NK-92 (cell line): ENCODE data around the gene GRB7.
"Not testable (repeated sequence)": the region's sequence is repeated elsewhere in the genome, so short reads cannot be mapped to it uniquely, and the experiment has no call there.

ENCODE experiments used
- DNase-seq: peaks from one replicate; lab custom pipeline; 2025; ENCODE audit not compliant: unreplicated experiment; lab: John Stamatoyannopoulos, UW

Gene GRB7

DNA sequence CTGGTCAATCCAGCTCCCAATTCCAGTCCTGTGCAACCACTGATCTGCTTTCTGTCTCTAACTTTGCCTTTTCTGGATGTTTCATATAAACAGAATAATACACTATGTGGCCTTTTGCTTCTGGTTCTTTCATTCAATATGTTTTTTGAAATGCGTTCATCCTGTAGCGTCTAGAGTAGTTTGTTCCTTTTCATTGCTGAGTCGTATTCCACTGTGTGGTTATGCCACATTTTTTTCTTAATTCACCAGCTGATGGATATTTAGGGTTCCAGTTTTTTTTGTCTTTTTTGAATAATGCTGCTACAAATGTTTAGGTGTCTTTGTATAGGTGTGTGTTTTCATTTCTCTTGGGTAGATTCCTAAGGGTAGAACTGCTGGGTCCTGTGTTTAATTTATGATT, 5.2 kb upstream of the GRB7 start:
- no peak for DNase-seq

DNA sequence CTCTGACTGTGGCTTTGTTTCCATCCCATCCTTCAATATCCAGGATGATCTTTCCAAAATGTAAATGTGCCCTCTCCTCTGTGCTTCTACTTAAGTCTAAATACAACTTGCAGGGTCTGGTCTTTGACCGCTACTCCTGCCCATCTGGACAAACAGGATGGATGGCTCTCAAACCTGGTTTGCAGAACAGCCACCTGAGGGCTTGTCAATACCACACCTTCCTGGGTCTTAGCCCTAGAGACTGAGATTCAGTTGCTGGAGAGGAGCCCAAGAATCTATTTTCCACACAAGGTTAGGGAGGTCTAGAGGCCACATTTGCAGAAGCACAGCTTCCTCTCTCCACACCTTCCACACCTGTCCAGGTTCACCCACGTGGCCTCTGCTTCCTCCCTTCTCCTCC, 1.9 kb upstream of the GRB7 start:
- no peak for DNase-seq

DNA sequence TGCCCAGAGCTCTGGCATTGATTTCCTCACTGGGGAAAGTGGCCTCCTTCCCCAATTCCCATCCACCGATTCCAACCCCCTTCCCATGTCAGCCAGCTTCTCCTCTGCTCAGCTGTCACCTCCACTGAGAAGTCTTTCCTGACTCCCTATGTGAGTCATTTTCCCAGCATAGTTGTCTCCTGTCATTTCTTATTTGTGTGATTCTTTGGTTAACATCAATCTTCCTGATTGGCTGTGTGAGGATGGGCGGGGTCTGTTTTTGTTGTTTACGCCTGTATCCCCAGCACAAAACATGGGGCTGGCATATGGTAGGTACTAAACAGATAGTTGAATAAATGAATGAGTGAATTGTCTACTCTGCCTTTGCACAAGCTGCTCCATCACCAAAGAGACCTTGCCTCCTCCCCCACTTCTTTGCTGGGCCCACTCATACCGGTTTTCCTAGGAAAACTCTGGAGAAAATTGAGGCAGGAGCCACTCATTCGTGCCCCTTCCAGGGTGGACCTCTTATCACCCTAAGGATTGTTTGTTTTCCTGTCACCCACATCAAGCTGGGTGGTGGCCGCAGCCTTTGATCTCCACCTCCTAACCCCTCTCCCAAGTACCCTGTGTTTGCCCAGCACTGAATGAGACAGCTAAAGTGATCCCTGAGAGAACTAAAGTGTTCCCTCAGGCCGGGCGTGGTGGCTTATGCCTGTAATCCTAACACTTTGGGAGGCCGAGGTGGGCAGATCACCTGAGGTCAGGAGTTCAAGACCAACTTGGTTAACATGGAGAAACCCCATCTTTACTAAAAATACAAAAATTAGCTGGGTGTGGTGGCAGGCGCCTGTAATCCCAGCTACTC, 1.2 kb upstream of the GRB7 start:
- no peak for DNase-seq

DNA sequence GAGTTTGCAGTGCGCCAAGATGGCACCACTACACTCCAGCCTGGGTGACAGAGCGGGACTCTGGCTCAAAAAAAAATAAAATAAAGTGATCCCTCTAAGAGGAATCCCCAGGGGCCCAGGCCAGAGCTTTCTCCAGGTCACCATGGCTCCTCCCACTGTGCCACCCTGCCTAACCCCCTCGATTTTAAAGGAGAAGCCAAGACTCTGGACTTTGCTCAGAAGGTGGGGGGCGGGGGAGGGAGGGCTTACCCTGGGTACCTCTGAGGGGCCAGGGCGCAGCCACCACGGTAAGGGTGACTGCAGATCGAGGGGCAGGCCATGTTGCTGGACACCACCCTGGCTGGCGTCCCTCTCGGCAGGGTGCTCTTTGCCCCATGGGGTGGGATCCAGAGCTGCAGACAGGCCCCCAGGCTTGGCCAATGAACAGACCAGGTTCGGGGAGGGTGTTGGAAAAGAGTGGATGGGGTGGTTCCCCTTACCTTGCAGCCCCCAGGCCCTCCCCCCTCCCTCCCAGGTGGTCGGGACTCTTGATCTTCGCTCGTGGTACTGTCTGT, 455 bp upstream of the GRB7 start:
- DNase-seq, result no peak

DNA sequence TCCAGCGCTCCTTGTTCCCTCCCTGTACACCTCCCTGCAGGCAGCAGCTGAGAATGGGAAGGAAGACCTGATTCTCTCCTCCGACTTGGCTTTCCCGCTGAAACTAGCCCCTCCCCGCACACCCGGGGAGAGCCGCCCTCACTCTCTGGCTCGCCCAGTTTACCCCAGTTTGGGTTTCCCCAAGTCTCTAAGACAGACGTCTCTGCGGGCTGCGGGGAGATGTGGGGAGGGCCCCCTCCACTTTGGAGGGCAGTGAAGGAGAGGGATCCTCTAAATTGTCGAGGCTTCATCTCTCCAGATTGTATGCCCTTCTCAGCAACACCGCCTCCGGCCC, 797 bp downstream of the GRB7 start:
- DNase-seq, result no peak

DNA sequence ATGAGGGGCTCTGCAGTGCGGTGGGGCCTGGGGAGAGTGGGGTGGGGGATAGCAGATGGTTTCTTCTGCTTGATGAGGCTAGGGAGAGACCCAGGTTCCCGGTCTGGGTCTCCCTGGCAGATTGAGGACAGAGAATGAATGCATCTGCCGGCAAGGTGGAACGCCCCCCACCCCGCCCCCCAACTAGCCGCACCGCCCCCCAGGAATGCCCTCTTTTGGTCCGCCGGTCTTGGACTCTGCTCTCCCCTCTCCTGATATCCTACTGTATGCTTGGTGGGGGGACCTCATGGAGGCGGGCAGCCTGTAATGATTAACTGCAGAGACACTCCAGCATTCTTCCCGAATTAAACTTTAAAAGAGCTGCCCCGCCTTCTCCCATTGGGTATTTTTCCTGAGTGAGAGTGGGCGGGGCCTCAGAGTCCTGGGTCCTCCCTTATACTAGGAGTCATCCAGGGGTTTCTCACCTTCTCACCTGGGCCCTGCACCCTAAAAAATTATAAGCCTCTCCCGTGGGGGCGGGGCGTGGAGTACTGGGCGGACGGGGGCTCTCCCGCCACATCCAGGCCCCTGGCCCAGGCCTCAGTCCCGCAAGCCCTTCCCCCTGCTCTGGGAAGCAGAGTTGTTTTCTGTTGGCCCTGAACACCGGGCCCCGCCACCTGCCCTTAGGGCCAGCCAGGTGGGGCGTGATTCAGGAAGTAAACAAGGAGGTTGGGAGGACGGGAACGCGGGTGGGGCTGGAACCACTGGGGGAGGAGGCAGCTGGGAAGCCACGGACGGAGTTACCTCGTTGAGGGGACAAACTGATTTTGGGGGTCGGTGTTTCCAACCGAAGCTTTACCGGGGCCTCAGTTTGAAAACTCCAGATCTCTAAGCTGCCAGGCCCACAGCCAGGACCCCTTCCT, 1.5 kb downstream of the GRB7 start:
- no peak for DNase-seq

DNA sequence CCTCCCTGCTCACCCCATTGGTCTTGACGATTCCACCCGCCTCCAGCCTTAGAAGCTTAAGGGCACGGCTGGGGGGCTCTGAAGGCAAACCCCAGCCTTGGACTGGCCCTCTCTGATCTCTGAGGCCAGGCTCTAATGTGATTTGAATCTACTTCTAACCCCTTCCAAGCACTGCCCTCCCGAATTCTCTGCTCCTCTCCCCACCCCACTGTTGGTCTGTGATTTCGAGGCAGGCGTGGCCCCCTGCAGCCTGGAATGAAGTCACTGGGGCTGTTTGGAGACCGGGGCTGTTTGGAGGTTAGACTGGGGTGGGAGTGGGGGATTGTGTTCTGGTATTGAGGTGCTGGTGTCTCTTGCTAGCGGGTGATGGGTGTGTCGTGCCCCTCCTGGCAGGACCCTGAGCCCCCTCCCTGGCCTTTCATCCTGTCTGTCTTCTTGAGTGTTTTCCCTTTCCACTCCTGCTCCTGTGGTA, 2.2 kb downstream of the GRB7 start:
- DNase-seq, result no peak

DNA sequence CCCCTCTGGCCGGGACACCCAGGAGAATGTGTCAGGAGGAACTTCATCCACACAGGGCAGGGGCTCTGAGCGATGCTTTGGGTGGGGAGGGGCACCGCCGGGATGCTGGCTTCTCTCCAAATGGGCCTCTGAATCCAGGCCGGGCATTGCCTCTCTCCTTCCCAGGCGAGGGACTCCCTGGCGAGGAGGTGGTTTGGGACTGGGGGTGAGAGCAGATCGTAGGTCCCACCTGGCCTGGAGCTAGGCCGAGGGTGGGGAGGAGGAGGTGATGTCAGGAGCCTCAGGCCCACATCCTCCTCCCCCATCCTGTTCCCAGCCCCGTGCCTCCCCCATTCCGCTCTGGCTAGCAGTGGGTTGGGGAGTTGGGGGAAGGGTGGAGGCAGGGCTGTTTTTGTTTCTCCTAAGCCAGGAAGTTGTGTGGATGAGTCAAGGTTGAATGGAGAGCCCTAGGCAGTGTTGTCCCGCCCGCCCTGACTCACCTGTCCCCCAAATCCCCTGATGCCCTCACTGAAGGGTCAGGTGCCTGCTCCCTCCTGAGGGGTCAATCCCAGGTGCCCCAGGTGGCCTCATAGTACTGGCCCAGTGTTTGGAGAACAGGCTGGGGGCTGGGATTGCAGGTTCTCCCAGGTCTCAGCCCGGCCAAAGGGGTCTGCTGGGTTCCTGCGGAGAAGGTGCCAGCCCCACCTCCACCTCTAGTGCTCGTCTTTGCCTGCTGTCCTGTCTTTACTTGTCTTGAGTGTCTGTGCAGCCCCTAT, 2.8 kb downstream of the GRB7 start:
- DNase-seq, result no peak

DNA sequence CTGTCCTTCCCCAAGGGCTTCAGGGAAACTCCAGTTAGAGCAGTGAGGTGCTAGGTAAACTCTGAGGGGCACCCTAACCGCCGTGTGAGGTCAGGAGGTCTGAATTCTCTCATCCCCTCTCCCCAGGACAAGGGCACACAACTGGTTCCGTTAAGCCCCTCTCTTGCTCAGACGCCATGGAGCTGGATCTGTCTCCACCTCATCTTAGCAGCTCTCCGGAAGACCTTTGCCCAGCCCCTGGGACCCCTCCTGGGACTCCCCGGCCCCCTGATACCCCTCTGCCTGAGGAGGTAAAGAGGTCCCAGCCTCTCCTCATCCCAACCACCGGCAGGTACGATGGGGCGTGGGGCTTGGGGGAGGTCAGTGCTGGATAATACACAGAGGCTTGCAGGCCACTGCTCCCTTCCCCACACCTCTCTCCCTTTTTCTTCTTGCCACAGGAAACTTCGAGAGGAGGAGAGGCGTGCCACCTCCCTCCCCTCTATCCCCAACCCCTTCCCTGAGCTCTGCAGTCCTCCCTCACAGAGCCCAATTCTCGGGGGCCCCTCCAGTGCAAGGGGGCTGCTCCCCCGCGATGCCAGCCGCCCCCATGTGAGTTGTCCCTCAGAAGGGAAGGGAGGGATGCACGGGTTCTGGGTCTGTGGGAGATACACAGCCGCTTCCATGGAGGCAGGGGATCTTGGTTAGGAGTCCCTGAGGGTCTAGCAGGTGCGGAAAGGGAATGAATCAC, 4.6 kb downstream of the GRB7 start:
- no peak for DNase-seq

DNA sequence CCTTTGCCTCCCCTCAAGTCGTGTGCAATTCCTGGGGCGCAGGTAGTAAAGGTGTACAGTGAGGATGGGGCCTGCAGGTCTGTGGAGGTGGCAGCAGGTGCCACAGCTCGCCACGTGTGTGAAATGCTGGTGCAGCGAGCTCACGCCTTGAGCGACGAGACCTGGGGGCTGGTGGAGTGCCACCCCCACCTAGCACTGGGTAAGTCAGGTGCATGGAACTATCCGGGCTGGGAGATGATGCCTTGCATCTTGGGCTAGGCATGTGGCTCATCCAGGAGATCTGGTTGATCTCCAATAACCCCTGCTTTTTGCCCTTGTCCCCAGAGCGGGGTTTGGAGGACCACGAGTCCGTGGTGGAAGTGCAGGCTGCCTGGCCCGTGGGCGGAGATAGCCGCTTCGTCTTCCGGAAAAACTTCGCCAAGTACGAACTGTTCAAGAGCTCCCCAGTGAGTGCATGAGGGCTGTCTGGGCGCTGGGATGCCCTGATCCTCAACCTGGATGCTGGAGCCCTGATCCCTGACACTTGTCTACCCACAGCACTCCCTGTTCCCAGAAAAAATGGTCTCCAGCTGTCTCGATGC, 5.2 kb downstream of the GRB7 start:
- DNase-seq, result no peak

DNA sequence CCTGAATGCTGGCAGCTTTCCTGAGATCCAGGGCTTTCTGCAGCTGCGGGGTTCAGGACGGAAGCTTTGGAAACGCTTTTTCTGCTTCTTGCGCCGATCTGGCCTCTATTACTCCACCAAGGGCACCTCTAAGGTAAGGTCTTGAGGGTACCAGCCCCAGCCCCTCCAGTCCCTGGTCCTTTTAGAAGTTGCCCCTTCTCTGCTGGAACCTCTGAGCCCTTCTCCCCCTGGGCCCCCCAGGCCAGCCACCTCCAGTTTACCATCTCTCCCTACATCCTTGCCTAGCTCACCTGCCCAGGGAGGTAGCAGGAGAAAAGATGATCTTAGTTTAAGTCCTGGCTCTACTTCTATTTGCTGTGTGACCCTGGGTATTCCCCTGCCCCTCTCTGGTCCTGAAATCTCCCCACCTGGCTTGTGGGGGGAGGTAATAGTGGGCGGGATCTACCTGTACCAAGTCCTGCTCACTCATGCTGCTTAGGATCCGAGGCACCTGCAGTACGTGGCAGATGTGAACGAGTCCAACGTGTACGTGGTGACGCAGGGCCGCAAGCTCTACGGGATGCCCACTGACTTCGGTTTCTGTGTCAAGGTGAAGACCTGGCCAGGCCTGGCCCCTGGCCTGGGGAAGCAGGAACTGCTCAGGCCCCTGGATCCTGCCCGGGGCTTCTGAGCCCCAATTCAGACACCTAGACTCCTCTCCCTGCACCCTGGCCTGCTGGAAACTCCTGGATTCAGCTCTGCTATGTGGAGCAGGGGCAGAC, 6.5 kb downstream of the GRB7 start:
- DNase-seq, result no peak

DNA sequence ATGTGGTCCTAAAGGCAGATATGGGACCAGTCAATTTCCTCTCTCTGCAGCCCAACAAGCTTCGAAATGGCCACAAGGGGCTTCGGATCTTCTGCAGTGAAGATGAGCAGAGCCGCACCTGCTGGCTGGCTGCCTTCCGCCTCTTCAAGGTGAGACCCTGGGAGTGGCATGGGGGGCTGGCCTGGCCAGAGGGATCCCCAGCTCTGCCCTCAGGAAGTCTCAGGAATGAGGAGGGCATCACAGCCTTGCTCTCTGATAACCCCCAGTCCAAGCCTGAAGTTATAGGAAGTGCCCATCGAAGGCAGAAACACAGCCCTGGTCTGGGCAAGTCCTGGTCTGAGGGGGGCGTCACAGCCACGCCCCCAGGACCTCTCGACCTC, 7.1 kb downstream of the GRB7 start:
- DNase-seq, result no peak

DNA sequence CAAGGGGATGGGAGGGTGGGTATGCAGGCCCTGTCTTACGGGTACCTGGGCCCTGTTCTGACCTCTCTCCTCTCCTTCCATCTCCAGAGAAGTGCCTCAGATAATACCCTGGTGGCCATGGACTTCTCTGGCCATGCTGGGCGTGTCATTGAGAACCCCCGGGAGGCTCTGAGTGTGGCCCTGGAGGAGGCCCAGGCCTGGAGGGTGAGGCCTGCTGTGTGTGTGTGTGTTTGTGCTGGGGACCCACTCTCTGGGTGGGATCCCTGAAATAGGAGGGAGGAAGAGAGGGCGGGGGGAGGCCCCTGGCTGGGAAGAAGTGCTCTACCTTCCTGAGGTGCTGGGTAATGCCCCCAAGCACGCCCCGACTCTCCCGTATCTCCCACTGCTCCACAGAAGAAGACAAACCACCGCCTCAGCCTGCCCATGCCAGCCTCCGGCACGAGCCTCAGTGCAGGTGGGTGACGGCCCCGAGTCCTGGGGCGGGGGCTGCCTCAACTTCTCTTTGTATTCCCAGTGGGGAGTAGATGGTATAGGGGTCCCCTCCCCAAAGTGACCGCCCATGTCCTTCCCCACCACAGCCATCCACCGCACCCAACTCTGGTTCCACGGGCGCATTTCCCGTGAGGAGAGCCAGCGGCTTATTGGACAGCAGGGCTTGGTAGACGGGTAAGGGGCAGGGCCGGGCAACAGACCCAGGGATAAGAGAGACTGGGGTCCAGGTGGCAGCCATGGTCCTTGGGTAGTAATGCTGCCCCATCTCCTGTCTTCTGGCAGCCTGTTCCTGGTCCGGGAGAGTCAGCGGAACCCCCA, 7.8 kb downstream of the GRB7 start:
- no peak for DNase-seq

DNA sequence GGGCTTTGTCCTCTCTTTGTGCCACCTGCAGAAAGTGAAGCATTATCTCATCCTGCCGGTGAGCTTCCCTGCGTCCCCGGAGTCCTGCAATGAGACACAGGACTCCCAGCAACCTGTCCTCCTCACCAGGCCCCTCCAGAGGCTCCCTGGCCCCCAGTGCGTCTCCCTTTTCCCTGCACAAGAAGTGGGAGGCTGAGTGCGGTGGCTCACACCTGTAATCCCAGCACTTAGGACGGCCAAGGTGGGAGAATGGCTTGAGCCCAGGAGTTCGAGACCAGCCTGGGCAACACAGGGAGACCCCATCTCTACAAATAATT, 8.4 kb downstream of the GRB7 start:
- DNase-seq, result no peak

DNA sequence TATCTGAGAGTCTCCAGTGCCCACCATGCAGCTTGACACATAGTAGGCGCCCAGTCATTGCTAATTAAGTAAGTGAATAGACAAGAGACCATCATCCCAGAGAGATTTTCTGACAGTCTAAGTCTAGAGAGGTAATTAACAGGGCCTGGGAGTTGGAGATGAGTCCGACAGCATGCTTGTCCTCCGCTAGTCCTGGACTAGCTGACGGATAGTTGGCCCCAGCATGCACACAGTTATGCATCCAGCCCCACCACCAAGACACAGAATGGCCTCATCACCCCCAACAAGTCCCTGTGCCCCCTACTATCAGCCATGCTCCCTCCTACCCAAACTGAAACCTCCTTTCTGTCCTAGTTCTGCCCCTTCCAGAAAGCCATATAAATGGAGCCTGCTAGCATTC, 10.0 kb downstream of the GRB7 start:
- no peak for DNase-seq

DNA sequence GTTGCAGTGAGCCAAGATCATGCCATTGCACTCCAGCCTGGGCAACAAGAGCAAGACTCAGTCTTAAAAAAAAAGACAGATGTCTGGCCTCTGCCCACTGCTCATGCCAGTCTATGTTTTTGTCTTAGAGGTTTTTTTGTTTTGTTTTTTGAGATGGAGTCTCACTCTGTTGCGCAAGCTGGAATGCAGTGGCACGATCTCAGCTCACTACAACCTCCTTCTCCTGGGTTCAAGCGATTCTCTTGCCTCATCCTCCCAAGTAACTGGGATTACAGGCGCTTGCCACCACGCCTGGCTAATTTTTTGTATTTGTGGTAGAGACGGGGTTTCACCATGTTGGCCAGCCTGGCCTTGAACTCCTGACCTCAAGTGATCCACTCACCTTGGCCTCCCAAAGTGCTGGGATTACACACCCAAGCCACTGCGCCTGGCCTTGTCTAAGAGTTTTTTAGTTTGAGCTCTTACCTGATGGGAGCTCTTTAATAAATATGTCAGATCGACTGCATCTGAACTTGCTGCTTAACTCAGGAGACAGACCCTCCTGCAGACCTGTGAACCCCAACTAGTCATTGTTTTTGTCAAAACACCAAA, 10.8 kb downstream of the GRB7 start:
- not testable (repeated sequence) for DNase-seq

DNA sequence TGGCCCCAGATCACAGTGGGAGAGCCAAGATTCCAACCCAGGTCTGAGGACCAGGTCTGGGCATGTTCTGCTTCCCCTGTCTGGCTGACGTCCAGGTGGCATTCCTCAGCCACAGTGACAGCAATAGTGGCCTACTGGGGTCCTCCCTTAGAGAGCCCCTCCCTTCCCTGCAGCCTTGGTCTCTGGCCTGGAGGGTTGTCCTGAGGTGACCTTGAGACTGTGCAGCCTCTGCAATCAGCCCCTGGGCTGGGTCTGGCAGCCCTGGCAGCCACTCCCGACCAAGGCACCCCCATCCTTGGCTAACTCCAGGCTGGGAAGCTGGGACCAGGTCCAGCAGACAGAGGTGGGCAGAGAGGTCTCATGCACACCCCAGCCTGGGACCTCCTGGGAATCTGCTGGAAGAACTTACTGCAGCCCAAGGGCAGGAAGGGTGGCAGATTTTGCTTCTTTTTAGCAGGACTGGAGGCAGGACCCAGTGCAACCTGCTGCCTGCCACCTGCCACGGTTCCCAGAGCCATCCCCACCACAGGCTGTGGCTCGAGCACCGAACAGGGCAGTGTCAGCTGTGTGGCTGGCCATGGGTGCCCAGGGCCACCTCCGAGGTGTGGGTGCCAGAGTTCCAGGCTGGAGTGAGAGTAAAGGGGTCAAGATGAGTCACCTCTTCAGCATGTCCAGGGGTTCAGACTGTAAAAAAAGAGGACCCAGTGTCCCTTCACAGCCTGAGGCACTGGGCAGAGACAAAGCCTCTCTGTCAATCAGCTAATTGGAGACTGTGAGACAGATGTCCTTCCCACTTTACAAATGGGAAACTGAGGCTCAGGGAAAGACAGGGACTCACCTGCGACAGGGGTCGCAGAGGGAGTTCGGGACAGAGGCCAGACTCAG, 12.6 kb downstream of the GRB7 start:
- no peak for DNase-seq
